SU-DHL-6 (cell line): ENCODE results near the gene FRMD8.

Experiments used
- H2AFZ ChIP-seq: fragments of 200-600 bp; sonication (generic); 2 replicates; pipeline ENCODE4 v1.6.1; 2014; ENCODE audit warnings: low read depth, mild to moderate bottlenecking, moderate library complexity, mixed read lengths, antibody characterized with exemption, low read length; ENCODE audit not compliant: severe bottlenecking
- H3F3A ChIP-seq: fragments of 200-600 bp; shearing (Covaris generic); 2 replicates; pipeline ENCODE4 v1.6.0; 2016; ENCODE audit warnings: antibody characterized with exemption, mild to moderate bottlenecking; ENCODE audit not compliant: insufficient read depth
- H3K27ac ChIP-seq: fragments of 200-600 bp; sonication (generic); 2 replicates; pipeline ENCODE4 v1.5.1; 2016; ENCODE audit warnings: low read depth, mild to moderate bottlenecking, low read length, moderate library complexity, mixed read lengths
- H3K27me3 ChIP-seq: fragments of 200-600 bp; sonication (generic), shearing (Covaris generic); 2 replicates; pipeline ENCODE4 v1.6.0; 2014; ENCODE audit warnings: mild to moderate bottlenecking, low read length
- H3K36me3 ChIP-seq: fragments of 200-600 bp; sonication (generic); 2 replicates; pipeline ENCODE4 v1.6.1; 2014; ENCODE audit warnings: mild to moderate bottlenecking, low read length, mixed read lengths
- H3K4me2 ChIP-seq: fragments of 300-600, 200-600 bp; shearing (Covaris generic), sonication (generic); 2 replicates; pipeline ENCODE4 v1.6.0; 2014; ENCODE audit warnings: low read length, low read depth, mild to moderate bottlenecking; ENCODE audit not compliant: poor library complexity, severe bottlenecking
- H3K4me3 ChIP-seq: fragments of 200-600 bp; sonication (generic); 2 replicates; pipeline ENCODE4 v1.5.1; 2014; ENCODE audit warnings: antibody characterized with exemption, low read length, mild to moderate bottlenecking, mixed read lengths; ENCODE audit not compliant: insufficient read depth, poor library complexity, severe bottlenecking
- H3K79me2 ChIP-seq: fragments of 200-600 bp; sonication (generic); 2 replicates; pipeline ENCODE4 v1.6.1; 2014; ENCODE audit warnings: mild to moderate bottlenecking, low read length, moderate library complexity; ENCODE audit not compliant: insufficient read depth
- H3K9ac ChIP-seq: fragments of 200-600 bp; sonication (generic); 2 replicates; pipeline ENCODE4 v1.7.0; 2014; ENCODE audit warnings: mild to moderate bottlenecking, low read length
- H3K9me2 ChIP-seq: fragments of 200-600 bp; sonication (generic); replicated peaks from 2 replicates; pipeline ENCODE4 v1.6.1; 2014; ENCODE audit warnings: low read length; ENCODE audit not compliant: insufficient read depth
- H3K9me3 ChIP-seq: fragments of 200-600 bp; sonication (generic); 2 replicates; pipeline ENCODE4 v1.6.1; 2014; ENCODE audit warnings: low read length, mixed read lengths; ENCODE audit not compliant: insufficient read depth
- H4K20me1 ChIP-seq: fragments of 200-600 bp; sonication (generic); 2 replicates; pipeline ENCODE4 v1.6.1; 2014; ENCODE audit warnings: low read depth, mild to moderate bottlenecking, antibody characterized with exemption, low read length, moderate library complexity, mixed read lengths
- CTCF ChIP-seq: fragments of 200-600 bp; sonication (generic); IDR thresholded peaks from one replicate; pipeline ENCODE4 v1.5.1; 2017; ENCODE audit warnings: antibody characterized with exemption, mild to moderate bottlenecking, low read length, moderate library complexity; ENCODE audit not compliant: insufficient read depth, poor library complexity, severe bottlenecking
- EZH2phosphoT487 ChIP-seq: fragments of 200-600 bp; sonication (generic), shearing (Covaris generic); conservative IDR thresholded peaks from 2 replicates; pipeline ENCODE4 v1.6.1; 2018; ENCODE audit warnings: mild to moderate bottlenecking, antibody characterized with exemption, low read length, moderate library complexity, mixed read lengths

FRMD8 gene

GRCh38 chr11:65420979-65421793 is 34.7 kb downstream of the FRMD8 start:
- TF ChIP-seq CTCF (no peak), EZH2phosphoT487 (no peak)

GRCh38 chr11:65421794-65422632 is 35.6 kb downstream of the FRMD8 start:
- Histone ChIP-seq H4K20me1 (no peaks in the 10 kb centered on the region), H3K4me2 (peak overlapping the region; percentile 98), H3K36me3 (peaks cover 6% of the 10 kb centered on the region; the same call in 1 of the 2 replicates), H3K9ac (peak overlapping the region; percentile 99), H3K27ac (peak overlapping the region; percentile 98), H3K9me2 (no peaks in the 10 kb centered on the region), H3K79me2 (peaks cover 54% of the 10 kb centered on the region), H3K27me3 (no peaks in the 10 kb centered on the region), H3F3A (peaks cover 94% of the 10 kb centered on the region), H3K9me3 (no peaks in the 10 kb centered on the region), H3K4me3 (peak overlapping the region; percentile 79), H2AFZ (no peak overlapping the region)
- TF ChIP-seq EZH2phosphoT487, result no peak
- peak; percentile 14 for TF ChIP-seq CTCF

More at GRCh38 chr11:65420979-65421793, 34.7 kb downstream of the FRMD8 start:
- peak overlapping the region; percentile 99 for H3K9ac ChIP-seq
- H3K4me2 ChIP-seq, result peak overlapping the region; percentile 98
- H2AFZ ChIP-seq, result no peak overlapping the region
- H3K79me2 ChIP-seq, result peaks cover 46% of the 10 kb centered on the region
- no peaks in the 10 kb centered on the region for H4K20me1 ChIP-seq
- peak overlapping the region; percentile 98 for H3K27ac ChIP-seq
- peaks cover 87% of the 10 kb centered on the region for H3F3A ChIP-seq
- peaks cover 6% of the 10 kb centered on the region; the same call in 1 of the 2 replicates for H3K36me3 ChIP-seq
- H3K9me2 ChIP-seq, result no peaks in the 10 kb centered on the region
- H3K9me3 ChIP-seq, result no peaks in the 10 kb centered on the region
- H3K4me3 ChIP-seq, result peak overlapping the region; percentile 79
- no peaks in the 10 kb centered on the region for H3K27me3 ChIP-seq

- Histone ChIP-seq H3K4me3 (peak within 1 kb of the TSS; percentile 79), H3K4me2 (peak within 1 kb of the TSS; percentile 98), H3K9me2 (no peaks in the 10 kb centered on the region), H4K20me1 (no peaks in the 10 kb centered on the region), H3K27me3 (no peaks in the 10 kb centered on the region), H2AFZ (no peak within 1 kb of the TSS), H3K9ac (peak within 1 kb of the TSS; percentile 99), H3F3A (peaks cover 94% of the 10 kb centered on the region), H3K27ac (peak within 1 kb of the TSS; percentile 98), H3K79me2 (peaks cover 62% of the 10 kb centered on the region), H3K9me3 (no peaks in the 10 kb centered on the region), H3K36me3 (peaks cover 6% of the 10 kb centered on the region; the same call in 1 of the 2 replicates)
- no peak for TF ChIP-seq CTCF
- TF ChIP-seq EZH2phosphoT487, result no peak
Measured at GRCh38 chr11:65422633-65423515, 36.4 kb downstream of the FRMD8 start, which contains the start of gene NEAT1. Gene NEAT1 (plus strand): TSS chr11:65422798.
